ENCODE results near the gene GPR89A.

- no peak for TF ChIP-seq CTCF (IDR thresholded peaks at IDR 0.05)
- TF ChIP-seq POLR2A (IDR thresholded peaks at IDR 0.05) = no peak
Measured at GRCh38 chr1:145705622-145706021, 97.8 kb downstream of the GPR89A start.
